HG03469 (cell line): ENCODE measurements around the gene MTMR11.
"Not testable (repeated sequence)": the region's sequence is repeated elsewhere in the genome, so short reads cannot be mapped to it uniquely, and the experiment has no call there.

ENCODE experiments used
- ATAC-seq: cut with Tn5 transposase; IDR thresholded peaks from one replicate; pipeline ENCODE4 v1.9.1; 2021; ENCODE audit warnings: mild to moderate bottlenecking, moderate library complexity, moderate number of reproducible peaks; ENCODE audit not compliant: unreplicated experiment

Gene MTMR11

DNA sequence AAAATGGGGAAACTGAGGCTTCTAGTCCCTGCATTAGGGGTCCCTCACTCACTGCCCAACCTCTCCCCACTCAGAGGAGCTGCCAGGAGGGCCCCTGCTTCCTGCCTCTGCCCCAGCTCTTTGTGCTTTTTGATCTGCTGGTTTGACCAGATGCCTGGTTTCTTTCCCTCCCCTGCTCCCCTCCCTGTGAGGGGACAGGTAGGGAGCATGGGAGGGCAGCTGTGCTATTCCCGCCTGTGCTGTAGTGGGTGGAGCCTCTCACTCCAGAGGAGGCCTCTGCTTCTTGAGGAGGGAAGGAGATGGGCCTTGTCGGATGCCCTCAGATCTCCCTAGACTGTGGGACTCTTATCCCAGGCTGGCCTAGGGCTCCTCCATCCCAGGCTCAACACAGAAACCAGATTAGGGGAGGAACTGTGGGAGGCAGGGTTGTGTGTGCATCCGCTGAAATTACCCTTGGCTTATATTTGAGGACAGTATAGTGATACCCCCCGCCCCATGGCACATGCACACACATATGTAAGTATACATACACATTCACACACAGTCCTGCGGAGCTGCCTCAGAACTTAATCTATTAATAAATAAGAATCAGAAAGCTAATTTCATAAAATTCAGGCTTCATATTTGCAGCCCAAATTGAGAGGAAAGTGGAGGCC is 32.7 kb downstream of the MTMR11 start:
- ATAC-seq: no peak

- ATAC-seq: peak; percentile 68
Measured at GRCh38 chr1:149899460-149900284, 37.0 kb downstream of the MTMR11 start, which contains the start of gene BOLA1. Gene BOLA1, plus strand, starts transcription at chr1:149899568. Its CDS starts 492 bp downstream, at chr1:149900060.

DNA sequence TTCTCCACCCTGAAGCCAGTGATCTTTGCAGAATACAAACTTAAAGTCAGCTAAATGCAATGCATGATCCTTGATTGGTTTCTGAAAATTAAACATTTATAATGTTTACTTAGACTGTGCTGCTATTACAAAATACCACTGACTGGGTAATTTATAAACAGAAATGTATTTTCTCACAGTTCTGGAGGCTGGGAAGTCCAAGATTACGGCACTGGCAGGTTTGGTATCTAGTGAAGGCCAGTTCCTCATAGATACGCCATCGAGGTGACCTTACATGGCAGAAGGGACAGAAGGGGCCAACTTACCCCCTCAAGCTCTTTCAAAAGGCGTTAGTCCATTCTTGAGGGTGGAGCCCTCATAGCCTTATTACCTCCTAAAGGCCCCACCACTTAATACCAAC is 40.1 kb downstream of the MTMR11 start:
- no peak for ATAC-seq

- ATAC-seq: no peak
Measured at GRCh38 chr1:149888999-149889289, 47.7 kb downstream of the MTMR11 start.

DNA sequence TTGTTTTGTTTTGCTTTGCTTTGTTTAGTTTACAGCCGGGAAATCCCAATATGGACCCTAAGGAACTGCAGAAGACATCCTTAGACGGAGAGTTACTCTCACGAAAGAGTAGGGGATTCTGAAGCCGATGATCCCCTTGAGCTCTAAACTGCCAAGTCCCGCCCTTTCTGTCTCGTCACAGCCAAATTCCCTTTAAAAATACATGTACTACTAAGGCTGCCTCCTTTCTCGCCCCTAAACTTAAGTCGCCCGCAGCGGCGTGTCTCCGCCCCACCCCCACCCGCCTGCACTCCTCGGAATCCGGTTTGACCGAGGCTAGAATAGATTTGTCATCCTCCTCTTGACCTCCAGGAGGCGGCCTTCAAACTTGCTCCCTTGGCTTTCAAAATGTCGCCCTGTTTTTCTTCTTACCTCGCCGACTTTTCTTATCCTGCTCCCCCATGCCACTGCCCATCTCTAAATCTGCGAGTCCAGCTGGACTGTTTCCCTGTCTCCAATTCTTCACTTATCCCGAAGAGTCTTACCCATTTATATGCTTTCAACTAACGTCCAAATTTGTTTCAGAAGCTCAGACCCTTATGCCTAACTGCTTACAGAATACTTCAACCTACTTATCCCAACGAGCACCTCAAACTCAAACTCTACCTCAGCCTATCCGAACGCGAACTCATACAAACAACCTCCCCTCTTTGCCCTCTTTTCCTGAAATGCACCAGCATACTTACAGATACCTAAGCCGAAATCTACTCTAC is 48.3 kb downstream of the MTMR11 start:
- peak; percentile 6 for ATAC-seq

DNA sequence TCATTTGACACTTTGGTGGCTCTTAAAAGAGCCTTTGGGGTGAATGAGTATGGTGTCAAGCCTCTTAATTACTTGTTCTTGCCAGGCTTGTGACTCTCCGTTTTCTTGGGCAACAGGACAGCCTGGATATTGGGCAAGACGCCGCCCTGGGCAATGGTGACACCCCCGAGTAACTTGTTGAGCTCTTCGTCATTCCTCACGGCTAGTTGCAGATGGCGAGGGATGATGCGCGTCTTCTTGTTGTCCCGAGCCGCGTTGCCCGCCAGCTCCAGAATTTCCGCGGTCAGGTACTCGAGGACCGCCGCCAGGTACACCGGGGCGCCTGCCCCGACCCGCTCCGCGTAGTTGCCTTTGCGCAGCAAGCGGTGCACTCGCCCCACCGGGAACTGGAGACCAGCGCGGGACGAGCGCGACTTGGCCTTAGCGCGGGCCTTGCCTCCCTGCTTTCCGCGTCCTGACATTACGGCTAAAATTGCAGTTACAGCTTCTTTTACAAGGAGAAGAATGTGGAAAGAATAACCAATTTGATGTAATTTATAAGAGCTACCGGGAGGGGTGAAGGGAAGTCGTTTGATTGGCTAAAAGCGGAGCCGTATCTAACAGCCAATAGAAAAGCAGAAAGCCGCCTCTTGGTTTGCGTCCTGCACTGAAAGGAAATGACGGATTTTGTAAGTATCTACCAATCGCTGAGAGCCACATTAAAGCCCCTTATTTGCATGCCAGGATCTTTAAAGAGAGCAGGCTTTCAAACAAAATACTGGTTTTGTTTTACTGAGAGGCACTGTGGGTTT is 49.0 kb downstream of the MTMR11 start:
- ATAC-seq: peak; percentile 36

GRCh38 chr1:149887196-149887455 is 49.6 kb downstream of the MTMR11 start:
- ATAC-seq: not testable (repeated sequence)

- ATAC-seq: peak; percentile 33
Measured at GRCh38 chr1:149886396-149887195, 50.1 kb downstream of the MTMR11 start.

GRCh38 chr1:149886121-149886395 is 50.6 kb downstream of the MTMR11 start:
- ATAC-seq: not testable (repeated sequence)

GRCh38 chr1:149885339-149886120 is 51.1 kb downstream of the MTMR11 start:
- no peak for ATAC-seq

GRCh38 chr1:149884433-149885338 is 52.0 kb downstream of the MTMR11 start:
- no peak for ATAC-seq

- ATAC-seq: no peak
Measured at GRCh38 chr1:149883598-149884247, 53.0 kb downstream of the MTMR11 start.

- ATAC-seq: no peak
Measured at GRCh38 chr1:149881876-149882275, 54.8 kb downstream of the MTMR11 start.

- ATAC-seq: no peak
Measured at GRCh38 chr1:149879556-149879955, 57.1 kb downstream of the MTMR11 start.
